ENCODE results near the gene RAD9A.

Gene RAD9A

GRCh38 chr11:67442504-67443404 is 51.0 kb downstream of the RAD9A start:
- no peak for DNase-seq

DNA sequence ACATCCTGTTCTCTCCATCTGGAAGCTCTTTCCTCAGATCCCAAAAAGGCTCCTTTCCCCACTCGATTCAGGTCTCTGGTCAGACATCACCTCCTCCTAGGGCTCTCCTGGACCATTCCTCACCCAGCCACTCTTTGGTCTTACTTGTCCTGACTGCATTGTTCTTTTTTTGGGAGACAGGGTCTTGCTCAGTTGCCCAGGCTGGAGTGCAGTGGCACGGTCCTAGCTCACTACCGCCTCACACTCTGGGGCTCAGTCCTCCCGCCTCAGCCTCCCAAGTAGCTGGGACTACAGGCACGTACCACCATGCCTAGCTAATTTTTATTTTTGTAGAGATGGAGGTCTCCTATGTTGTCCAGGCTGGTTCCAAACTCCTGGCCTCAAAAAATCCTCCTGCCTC is 53.7 kb downstream of the RAD9A start:
- no peak for DNase-seq
